Tibial nerve (tissue), 4 donors: ENCODE data around the gene GHR. TPM values are rescaled to one million over a fixed set of nuclear protein-coding genes. Genes with fewer than 3 reads are reported as not detected.

Experiments
- DNase-seq, 2 donors: peaks; one replicate each; pipeline ENCODE4 v3.0.0-alpha.2; 2019; ENCODE audit warnings: low spot score in 2 of 2
- H3K27ac ChIP-seq, 4 donors: fragments of 200-600 bp; sonication (generic) in 3 of 4; one replicate each; pipeline ENCODE4 v1.5.1; 2017 to 2019; ENCODE audit warnings: mild to moderate bottlenecking in 1 of 4
- H3K27me3 ChIP-seq, 2 donors: fragments of 200-600 bp; sonication (generic) in 1 of 2; one replicate each; pipeline versions ENCODE4 v1.5.1 to v1.6.0; 2017 to 2019
- H3K36me3 ChIP-seq, 3 donors: fragments of 200-600 bp; sonication (generic); one replicate each; pipeline ENCODE4 v1.5.1; 2018 to 2019
- H3K4me1 ChIP-seq, 4 donors: fragments of 200-600 bp; sonication (generic) in 3 of 4; one replicate each; pipeline ENCODE4 v1.5.1; 2017 to 2019
- H3K4me3 ChIP-seq, 4 donors: fragments of 200-600 bp; sonication (generic) in 3 of 4; one replicate each; pipeline ENCODE4 v1.5.1; 2017 to 2019; ENCODE audit warnings: mild to moderate bottlenecking in 1 of 4, moderate library complexity in 1 of 4
- H3K9me3 ChIP-seq, 4 donors: fragments of 200-600 bp; sonication (generic) in 3 of 4; one replicate each; pipeline ENCODE4 v1.5.1; 2017 to 2019
- CTCF ChIP-seq, 5 experiments: fragments of 200-600 bp in 3 of 5; fragments of 450-650 bp in 2 of 5; sonication (generic) in 3 of 5; IDR thresholded peaks; one replicate each; pipeline ENCODE4 v1.5.1; 2016 to 2019; ENCODE audit warnings: antibody characterized with exemption in 5 of 5, mild to moderate bottlenecking in 3 of 5, moderate library complexity in 2 of 5
- EP300 ChIP-seq, 2 donors: sonication (generic); formaldehyde crosslinking; IDR thresholded peaks; one replicate each; pipeline ENCODE4 v1.6.1; 2017; ENCODE audit warnings: antibody characterized with exemption in 2 of 2, mild to moderate bottlenecking in 1 of 2
- POLR2A ChIP-seq, 2 donors: fragments of 450-650 bp; IDR thresholded peaks; one replicate each; pipeline ENCODE4 v1.6.1; 2017; ENCODE audit warnings: antibody characterized with exemption in 2 of 2, mild to moderate bottlenecking in 2 of 2, moderate library complexity in 2 of 2
- WGBS, 2 donors: methylation state at CpG; one replicate each; pipeline ENCODE4 v1.1.5; 2018; 5-methylcytosine and 5-hydroxymethylcytosine counted together
- total RNA-seq, 4 donors: library from RNA; depleted of rRNA; stranded (reverse); fragments of >200 nt; gene quantifications; one replicate each; pipeline ENCODE4 v1.1.0, GENCODE V29; 2016

GHR gene
- total RNA-seq, 4 donors from 2014 or later = 30.2 to 39.6 (median 39.2) TPM

DNA sequence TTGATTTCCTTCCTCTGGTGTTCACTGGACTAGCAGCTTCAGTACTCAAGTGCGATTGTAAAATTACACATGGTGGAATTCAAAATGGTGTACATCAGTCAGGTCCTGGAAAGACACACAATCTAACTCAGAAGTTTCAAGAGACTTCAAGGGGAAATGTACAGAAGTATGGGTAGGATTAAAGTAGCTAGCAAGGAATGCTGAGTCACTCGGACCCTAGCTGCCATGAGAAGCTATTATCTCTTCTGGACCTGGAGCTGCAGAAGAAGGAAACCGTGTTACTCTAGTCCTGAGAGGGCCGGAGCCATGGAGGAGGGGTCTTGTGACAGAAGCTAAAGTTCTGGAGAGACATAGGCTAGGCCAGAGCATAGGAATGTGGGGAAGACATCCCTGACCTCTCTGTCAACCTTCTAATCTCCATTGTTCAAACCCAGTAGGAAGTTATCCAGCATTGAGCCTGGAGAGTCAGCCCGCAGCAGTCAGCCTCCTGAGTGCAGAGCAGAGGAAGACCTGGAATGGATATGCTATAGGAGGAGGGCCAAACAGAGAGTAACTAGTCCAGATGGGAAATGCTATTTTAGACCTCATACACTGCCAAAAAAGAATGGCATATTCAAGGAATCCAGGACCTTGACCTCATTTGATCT is 84.3 kb downstream of the GHR start:
- Histone ChIP-seq H3K4me3 (no peak overlapping the region), H3K27ac (no peak overlapping the region), H3K27me3 (no peaks in the 10 kb centered on the region), H3K9me3 (no peaks in the 10 kb centered on the region), H3K36me3 (no peaks in the 10 kb centered on the region), H3K4me1 (peaks cover 0 to 21% (median 0%) of the 10 kb centered on the region in 4 donors)
- WGBS, 2 donors = 73 to 79% methylated on average over 5 of the region's 5 CpGs
- no peak for TF ChIP-seq EP300 (IDR thresholded peaks at IDR 0.05)
- no peak for TF ChIP-seq CTCF (IDR thresholded peaks at IDR 0.05)
- DNase-seq = no peak

- no peaks in the 10 kb centered on the region for H3K9me3 ChIP-seq
- no peak for TF ChIP-seq POLR2A (IDR thresholded peaks at IDR 0.05)
- TF ChIP-seq EP300 (IDR thresholded peaks at IDR 0.05) = no peak
- no peak for TF ChIP-seq CTCF (IDR thresholded peaks at IDR 0.05)
- H3K27me3 ChIP-seq = no peaks in the 10 kb centered on the region
- no peak overlapping the region for H3K27ac ChIP-seq
- H3K4me3 ChIP-seq = no peak overlapping the region
- H3K36me3 ChIP-seq = no peaks in the 10 kb centered on the region
- H3K4me1 ChIP-seq = peaks cover 0 to 23% (median 0%) of the 10 kb centered on the region in 4 donors
- no peak for DNase-seq
- 95 to 98% methylated on average over 9 of the region's 9 CpGs for WGBS, 2 donors
Observed at GRCh38 chr5:42513246-42513645, 90.0 kb downstream of the GHR start.

- no peak overlapping the region for H3K4me3 ChIP-seq
- TF ChIP-seq POLR2A (IDR thresholded peaks at IDR 0.05) = no peak
- no peak for DNase-seq
- no peaks in the 10 kb centered on the region for H3K27me3 ChIP-seq
- no peaks in the 10 kb centered on the region for H3K9me3 ChIP-seq
- H3K27ac ChIP-seq = no peak overlapping the region
- H3K4me1 ChIP-seq = peaks cover 0 to 35% (median 0%) of the 10 kb centered on the region in 4 donors
- no peaks in the 10 kb centered on the region for H3K36me3 ChIP-seq
- 65 to 75% methylated on average over 2 of the region's 2 CpGs for WGBS, 2 donors
Observed at GRCh38 chr5:42514754-42515153, 91.5 kb downstream of the GHR start.

- Histone ChIP-seq H3K36me3 (no peaks in the 10 kb centered on the region), H3K27ac (no peak overlapping the region), H3K9me3 (no peaks in the 10 kb centered on the region), H3K4me3 (no peak overlapping the region), H3K4me1 (peaks cover 0 to 43% (median 0%) of the 10 kb centered on the region in 4 donors), H3K27me3 (no peaks in the 10 kb centered on the region)
- no peak for TF ChIP-seq CTCF (IDR thresholded peaks at IDR 0.05)
- no peak for TF ChIP-seq EP300 (IDR thresholded peaks at IDR 0.05)
- no peak for TF ChIP-seq POLR2A (IDR thresholded peaks at IDR 0.05)
- 74 to 77% methylated on average over 3 of the region's 3 CpGs for WGBS, 2 donors
- DNase-seq = no peak
Observed at GRCh38 chr5:42515504-42515903, 92.3 kb downstream of the GHR start.

- Histone ChIP-seq H3K27me3 (no peaks in the 10 kb centered on the region), H3K9me3 (no peaks in the 10 kb centered on the region), H3K4me1 (peaks cover 0 to 52% (median 3%) of the 10 kb centered on the region in 4 donors), H3K27ac (peak overlapping the region in 2 of 4 donors; percentile 5 to 30), H3K4me3 (no peak overlapping the region), H3K36me3 (no peaks in the 10 kb centered on the region)
- no peak for TF ChIP-seq POLR2A (IDR thresholded peaks at IDR 0.05)
- TF ChIP-seq EP300 (IDR thresholded peaks at IDR 0.05) = no peak
- no peak for TF ChIP-seq CTCF (IDR thresholded peaks at IDR 0.05)
- no peak for DNase-seq
- WGBS, 2 donors = 78% methylated on average over 4 of the region's 4 CpGs
Observed at GRCh38 chr5:42516282-42517042, 93.2 kb downstream of the GHR start.
